ENCODE results near the gene HKDC1. TPM values are rescaled to one million over a fixed set of nuclear protein-coding genes. Genes with fewer than 3 reads are reported as not detected.

The HKDC1 gene
- total RNA-seq, 2 experiments from 2014 or later: 0.68 to 1.1 TPM

- POLR2A ChIA-PET: no interaction called here
- peaks cover under 1% of the 10 kb centered on the region for H3K36me3 Mint-ChIP-seq
- no peak for DNase-seq
- no peaks in the 10 kb centered on the region for H3K9me3 Mint-ChIP-seq
- no peak for ATAC-seq (ENCODE audit: low read depth)
- no peak overlapping the region for H3K4me3 Mint-ChIP-seq
- H3K4me1 Mint-ChIP-seq: peaks cover 23% of the 10 kb centered on the region
- H3K27ac Mint-ChIP-seq: peak overlapping the region; percentile 67
- no peaks in the 10 kb centered on the region for H3K27me3 Mint-ChIP-seq
Measured at GRCh38 chr10:69315610-69316312, 95.6 kb downstream of the HKDC1 start.

GRCh38 chr10:69316313-69317059 lies 96.4 kb downstream of the HKDC1 start:
- no peak for ATAC-seq (ENCODE audit: low read depth)
- Mint-ChIP-seq H3K36me3 (peaks cover 3% of the 10 kb centered on the region), H3K27ac (peak overlapping the region; percentile 21), H3K9me3 (no peaks in the 10 kb centered on the region), H3K27me3 (no peaks in the 10 kb centered on the region), H3K4me1 (peaks cover 29% of the 10 kb centered on the region), H3K4me3 (no peak overlapping the region)
- no peak for DNase-seq
- POLR2A ChIA-PET: interaction anchor here (1.2 to 2.8 kb wide), 6 partner anchors 9 to 90 kb away, joined by 3 to 13 read pairs (median 4); no protein-coding TSS in a partner anchor

Other genes starting within 250 kb of the HKDC1 start
- 10 to 100 TPM; 13.7 TPM for gene KIFBP, start 231.5 kb upstream of the HKDC1 start, total RNA-seq
- gene SRGN, start 132.2 kb upstream of the HKDC1 start, total RNA-seq: 100 to 1,000 TPM; 162 to 167 TPM
- 10 to 100 TPM; 46.7 to 49.7 TPM for gene VPS26A, start 96.2 kb upstream of the HKDC1 start, total RNA-seq
- 10 to 100 TPM; 35.6 to 38.3 TPM for gene SUPV3L1, start 40.1 kb upstream of the HKDC1 start, total RNA-seq
- 100 to 1,000 TPM; 118 to 123 TPM for gene HK1, start 58.2 kb downstream of the HKDC1 start, total RNA-seq
- gene TACR2, start 196.6 kb downstream of the HKDC1 start, total RNA-seq: not detected
- gene TSPAN15, start 231.1 kb downstream of the HKDC1 start, total RNA-seq: 1 to 10 TPM; 4.6 to 4.7 TPM

Data from activated naive CD8-positive, alpha-beta T cell treated with anti-CD3 and anti-CD28 coated beads, Interleukin-2, amount 10 ng/mL, durations not matched to agents 7 days and 5 days (primary cell).